ENCODE measurements around the gene AATK.

Gene AATK

DNA sequence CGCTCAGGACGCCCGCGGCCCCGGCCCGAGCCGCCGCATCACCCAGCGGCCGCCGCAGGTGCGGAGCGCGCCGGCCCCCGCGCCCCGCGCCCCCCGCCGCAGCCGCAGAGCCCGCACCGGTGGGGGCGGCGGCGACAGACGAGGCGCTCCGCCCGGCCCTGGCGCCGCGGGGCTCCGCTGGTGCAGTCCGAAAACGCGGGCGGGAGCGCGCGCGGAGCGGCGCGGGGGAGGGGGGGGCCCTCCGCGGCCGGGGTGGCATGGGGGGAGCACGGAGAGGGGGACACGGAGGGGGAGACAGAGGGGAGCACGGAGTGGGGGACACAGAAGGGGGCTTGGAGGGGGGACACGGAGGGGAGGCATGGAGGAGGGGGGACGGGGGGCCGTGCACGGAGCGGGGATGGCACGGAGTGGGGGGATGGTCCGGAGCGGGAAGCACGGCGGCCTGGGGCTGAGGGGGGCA, at the start of gene AATK:
TSS of gene AATK (minus strand) at position 189 of the 460 bp plus-strand sequence. CDS start 229 bp downstream, outside the sequence.
- no peak for DNase-seq (ENCODE audit: low read depth in 1 of 2, low spot score in 1 of 2)

GRCh38 chr17:81213978-81214377, 48.0 kb upstream of the AATK start:
- DNase-seq (ENCODE audit: low read depth in 1 of 2, low spot score in 1 of 2): no peak

- no peak for DNase-seq (ENCODE audit: low read depth in 1 of 2, low spot score in 1 of 2)
Observed at GRCh38 chr17:81212365-81212764, 46.3 kb upstream of the AATK start.

- no peak for DNase-seq (ENCODE audit: low read depth in 1 of 2, low spot score in 1 of 2)
Observed at GRCh38 chr17:81210868-81211267, 44.8 kb upstream of the AATK start.

DNA sequence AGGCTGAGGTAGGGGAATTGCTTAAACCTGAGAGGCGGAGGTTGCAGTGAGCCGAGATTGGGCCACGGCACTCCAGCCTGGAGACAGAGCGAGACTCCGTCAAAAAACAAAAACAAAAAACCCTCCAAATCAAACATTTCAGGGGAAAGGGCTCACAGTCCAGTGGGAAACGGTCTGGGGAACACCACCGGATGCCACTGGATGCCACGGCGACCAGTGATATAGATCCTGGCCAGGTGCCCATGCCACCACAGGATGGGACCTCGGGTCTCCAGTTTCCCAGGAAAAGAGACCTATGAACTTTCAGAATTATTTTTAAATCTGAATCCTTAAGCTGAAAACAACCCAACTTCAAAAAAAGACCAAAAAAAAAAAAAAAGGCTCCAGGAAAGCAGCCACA, 44.4 kb upstream of the AATK start:
- DNase-seq (ENCODE audit: low read depth in 1 of 2, low spot score in 1 of 2): no peak

DNA sequence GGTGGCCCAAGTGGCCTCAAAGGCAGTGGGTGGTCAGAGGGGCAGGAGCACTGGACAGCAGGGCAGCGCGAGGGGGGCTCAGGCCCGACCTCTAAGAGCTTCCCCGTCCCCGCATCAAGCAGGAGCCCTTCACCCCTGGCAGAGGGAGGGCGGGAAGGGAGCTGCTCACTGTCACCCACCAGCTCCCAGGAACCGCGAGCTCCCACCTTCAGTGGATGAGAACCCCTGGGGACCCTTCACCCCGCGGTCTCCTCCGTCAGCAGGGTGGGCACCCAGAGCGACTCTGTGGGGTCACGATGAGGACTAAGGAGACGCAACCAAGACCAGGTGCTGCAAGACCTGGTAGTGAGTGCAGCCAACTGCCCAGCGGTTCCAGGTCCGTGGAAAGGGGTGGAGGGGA, 43.1 kb upstream of the AATK start:
- no peak for DNase-seq (ENCODE audit: low read depth in 1 of 2, low spot score in 1 of 2)

DNA sequence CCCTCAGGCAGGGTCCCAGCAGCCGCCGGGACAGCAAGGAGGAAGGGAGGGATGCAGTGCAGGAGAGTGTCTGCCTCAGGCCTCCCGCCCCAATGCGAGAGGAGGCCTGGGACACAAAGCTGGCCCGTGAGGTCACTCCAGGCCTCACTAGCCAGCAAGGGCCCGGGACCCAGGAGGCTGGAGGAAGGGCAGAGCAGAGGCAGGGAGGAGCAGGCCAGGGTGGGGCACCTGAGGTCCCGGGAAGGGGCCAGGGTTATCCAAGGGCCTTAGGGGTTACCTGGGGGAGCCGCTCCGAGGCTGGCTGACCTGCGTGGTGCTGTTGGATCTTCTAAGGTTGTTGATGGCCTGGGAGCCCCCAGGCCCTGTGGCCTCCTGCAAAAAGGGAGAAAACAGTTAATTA, 42.6 kb upstream of the AATK start:
- DNase-seq (ENCODE audit: low read depth in 1 of 2, low spot score in 1 of 2): no peak

DNA sequence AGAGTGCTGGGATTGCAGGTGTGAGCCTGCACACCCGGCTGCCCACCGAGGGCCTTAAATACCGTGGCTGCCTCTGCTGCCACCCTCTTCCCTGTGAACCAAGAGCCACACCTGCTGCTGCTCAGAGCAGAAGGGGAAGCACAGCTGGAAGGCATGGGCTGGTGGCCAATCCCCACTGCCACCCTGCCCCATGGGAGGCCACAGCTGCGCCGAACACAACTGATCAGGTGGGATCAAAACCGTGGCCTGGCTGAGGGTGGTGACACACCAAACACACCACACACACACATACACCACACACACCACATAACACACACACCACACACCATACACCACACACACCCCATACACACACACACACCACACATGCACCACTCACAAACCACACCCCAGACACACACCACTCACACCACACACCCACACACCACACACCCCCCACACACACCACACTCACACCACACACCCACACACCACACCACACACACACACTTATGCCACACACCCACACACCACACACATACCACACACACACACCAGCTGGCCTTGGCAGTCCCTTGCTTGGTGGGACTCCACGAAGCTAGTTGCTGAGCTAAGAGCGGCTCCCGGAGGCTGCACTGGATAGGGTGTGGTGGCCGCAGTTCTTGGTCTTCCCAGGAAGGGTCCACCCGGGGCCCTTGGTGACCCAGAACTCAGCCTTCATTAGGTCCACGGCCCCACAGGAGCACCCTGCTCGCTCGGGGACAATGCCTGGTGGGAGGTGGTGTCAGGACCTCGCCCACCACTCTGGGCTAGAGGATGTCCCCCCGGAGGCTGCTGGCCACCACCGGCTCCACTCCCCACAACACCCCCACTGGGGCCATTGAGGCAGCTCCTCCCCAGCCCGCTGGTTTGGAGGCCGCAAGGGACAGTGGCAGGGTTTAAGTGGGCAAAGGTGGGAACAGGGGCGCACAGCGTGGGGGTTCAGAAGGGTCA, 41.9 kb upstream of the AATK start:
- no peak for DNase-seq (ENCODE audit: low read depth in 1 of 2, low spot score in 1 of 2)

DNA sequence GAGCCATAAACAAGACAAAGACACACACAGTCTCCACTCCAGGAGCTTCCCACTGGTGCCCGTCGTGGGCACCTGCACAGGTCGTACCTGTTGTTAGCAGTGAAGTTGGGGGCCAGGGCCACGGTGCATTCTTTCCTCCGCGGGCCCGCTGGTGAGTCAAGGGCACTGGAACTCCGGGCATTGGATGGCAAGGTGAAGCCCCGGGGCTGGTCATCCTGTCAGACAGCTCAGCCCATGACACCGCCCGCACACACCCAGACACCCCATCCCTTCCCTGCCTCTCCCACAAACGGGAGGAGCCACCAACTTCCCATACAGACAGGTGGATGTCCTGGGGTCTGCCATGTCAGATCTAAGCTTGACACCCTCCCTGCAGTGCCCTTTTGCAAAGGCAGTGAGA, 40.6 kb upstream of the AATK start:
- no peak for DNase-seq (ENCODE audit: low read depth in 1 of 2, low spot score in 1 of 2)

GRCh38 chr17:81206166-81206565, 40.1 kb upstream of the AATK start:
- DNase-seq (ENCODE audit: low read depth in 1 of 2, low spot score in 1 of 2): no peak

DNA sequence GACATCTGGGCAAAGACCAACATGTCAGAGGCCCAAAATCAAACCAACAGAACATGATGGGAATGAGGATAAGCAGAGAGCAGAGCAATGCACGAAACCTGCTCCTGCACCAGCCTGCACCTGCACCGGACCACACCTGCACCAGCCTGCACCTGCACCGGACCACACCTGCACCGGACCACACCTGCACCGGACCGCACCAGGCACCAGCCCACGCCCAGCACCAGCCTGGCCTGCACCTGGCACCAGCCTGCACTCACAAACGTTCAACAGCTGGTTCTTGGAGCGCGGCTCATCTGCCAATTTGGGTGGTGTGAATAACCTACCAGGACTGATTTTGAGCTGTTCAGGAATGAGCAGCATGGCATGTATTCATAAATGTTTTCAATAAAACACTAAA, 38.6 kb upstream of the AATK start:
- no peak for DNase-seq (ENCODE audit: low read depth in 1 of 2, low spot score in 1 of 2)

- DNase-seq (ENCODE audit: low read depth in 1 of 2, low spot score in 1 of 2): no peak
Observed at GRCh38 chr17:81203136-81203535, 37.1 kb upstream of the AATK start.

DNA sequence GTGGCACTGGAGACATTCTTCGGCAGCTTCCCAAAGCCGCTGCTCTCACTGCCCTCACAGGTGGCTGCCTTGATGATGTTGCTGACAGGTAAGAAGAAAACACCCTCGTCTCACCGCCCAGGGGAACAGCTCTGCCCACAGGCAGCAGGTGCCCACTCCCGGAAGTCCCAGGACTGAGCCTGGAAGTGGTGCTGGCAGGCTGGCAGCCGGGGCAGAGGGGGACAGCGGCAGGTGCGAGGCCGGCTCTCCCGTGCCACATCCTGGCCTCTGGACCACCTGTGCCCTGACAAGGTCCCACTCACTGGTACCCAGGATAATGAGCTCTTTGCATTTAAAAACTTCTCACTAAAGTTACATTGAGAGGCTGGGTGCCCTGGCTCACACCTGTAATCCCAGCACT, 36.3 kb upstream of the AATK start:
- DNase-seq (ENCODE audit: low read depth in 1 of 2, low spot score in 1 of 2): no peak

DNA sequence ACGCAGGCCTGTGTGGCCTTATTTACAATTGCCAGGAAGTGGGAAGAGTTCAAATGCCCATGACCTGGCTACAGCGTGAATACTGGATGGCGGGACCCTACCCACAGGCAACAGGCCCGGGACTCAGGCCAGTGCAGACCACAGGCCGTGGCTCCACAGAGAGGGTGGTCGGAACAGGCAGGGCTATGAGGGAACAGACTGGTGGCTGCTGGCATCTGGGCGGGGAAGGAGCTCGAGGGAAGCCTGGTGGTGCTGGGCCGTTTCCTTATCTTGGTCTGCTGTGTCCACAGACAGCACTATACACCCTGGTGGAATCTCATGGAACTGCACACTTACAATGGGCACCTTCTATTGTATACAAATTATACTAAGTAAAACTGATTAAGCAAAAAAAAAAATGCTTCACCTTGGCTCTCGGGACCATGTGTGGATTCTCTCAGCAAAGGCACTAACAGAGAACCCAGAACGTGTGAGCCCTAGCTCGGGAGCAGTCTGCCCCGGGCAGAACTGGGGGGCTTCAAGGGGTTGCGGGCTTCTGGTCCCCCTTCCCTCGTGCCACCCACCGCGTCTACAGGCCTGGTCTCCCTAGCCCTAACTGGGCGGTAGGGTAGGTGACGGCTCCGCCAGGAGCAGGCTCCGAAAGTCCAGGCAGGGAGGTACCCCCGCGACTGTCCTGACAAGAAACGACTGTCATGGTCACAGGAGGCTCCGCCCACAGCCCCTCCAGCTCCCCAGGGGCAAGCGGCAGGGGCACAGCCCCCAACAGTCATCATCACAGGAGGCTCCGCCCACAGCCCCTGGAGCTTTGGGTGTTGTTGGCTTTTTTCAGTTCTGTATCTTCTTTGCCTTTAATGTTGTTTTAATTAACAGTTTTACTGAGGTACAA, 34.9 kb upstream of the AATK start:
- DNase-seq (ENCODE audit: low read depth in 1 of 2, low spot score in 1 of 2): no peak

DNA sequence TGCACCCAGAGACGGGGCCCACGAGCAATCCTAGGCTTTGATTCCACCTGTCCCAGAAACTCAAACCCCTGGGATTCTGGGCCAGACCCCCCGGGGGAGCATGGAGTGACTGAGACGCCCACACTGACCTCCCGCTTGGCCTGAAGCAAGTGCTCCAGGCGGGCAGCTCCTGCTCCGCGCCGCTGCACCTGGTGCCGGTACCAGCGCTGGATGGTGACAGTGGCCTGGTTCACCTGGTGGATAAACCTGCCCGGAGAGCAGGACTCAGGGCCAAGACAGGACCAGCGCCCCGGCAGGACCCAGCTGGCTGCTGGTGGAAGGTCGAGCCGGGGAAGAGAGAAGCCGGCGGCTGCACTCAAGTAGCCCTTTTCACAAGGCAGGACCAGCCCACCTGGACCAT, 34.2 kb upstream of the AATK start:
- DNase-seq (ENCODE audit: low read depth in 1 of 2, low spot score in 1 of 2): no peak

DNA sequence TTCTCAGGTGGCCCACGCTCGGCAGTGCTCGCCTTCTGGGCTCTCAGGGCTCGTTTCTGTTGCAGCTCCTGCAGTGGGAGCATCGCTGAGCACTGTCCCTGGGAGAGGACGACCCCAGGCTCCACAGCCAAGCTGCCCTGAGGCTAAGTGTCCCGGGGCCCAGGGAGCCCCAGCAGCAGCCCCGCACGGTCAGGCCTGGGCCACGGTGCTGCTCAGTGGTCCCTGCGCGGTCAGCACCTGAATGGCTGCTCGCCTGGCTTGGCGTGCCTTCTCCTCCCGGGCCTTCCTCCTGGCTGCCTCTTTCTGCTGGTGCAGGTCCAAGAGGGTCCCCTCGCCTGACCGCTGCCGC, 33.4 kb upstream of the AATK start:
- no peak for DNase-seq (ENCODE audit: low read depth in 1 of 2, low spot score in 1 of 2)

- no peak for DNase-seq (ENCODE audit: low read depth in 1 of 2, low spot score in 1 of 2)
Observed at GRCh38 chr17:81198826-81199481, 32.9 kb upstream of the AATK start.

DNA sequence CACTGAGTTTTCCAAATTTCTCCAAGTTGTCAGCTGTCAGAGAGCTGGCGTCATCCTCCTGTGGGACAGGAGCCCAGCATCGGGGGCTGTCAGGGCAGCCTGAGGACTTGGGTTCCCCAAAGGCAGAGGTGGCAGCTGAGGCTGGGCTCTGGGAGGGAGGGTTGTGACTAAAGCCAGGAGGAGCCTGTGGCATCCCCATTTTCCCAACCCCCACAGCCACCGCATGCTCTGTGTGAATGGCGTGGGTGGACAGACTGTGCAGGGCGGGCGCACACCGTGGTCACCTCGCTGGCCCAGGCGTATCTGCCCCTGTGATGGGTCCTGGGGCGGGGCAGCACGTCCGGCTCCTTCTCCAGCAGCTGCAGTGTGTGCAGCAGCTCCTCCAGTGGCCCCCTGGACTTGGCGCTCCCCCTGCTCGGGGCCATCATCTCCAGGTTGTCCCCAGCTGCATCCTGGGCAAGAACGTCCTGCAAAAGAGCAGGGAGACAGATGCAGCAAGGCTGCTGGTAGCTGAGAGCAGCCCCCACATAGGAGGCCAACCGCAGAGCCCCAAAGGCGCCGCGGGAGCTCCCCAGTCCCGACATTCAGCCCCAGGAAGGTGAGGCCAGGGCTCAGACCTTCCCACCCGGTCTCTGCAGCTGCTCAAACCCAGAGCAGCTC, 31.9 kb upstream of the AATK start:
- DNase-seq (ENCODE audit: low read depth in 1 of 2, low spot score in 1 of 2): no peak

DNA sequence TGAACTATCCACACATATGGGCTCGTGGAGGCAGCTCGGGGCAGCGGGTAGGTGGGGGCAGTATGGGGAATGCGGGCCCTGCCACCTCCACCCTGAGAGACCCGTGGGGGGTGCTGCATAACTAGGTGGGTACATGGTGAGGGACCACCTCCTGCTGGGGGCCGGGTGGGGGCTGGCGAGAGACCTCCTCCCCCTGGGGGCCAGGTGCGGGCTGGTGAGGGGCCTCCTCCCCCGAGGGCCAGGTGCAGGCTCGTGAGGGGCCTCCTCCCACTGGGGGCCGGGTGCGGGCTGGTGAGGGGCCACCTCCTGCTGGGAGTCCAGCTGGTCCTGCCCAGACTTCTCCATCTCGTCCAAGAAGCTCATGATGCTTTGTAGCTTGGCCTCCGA, 31.4 kb upstream of the AATK start:
- DNase-seq (ENCODE audit: low read depth in 1 of 2, low spot score in 1 of 2): no peak

GRCh38 chr17:81196505-81197408, 30.7 kb upstream of the AATK start:
- DNase-seq (ENCODE audit: low read depth in 1 of 2, low spot score in 1 of 2): no peak

Data from activated T-helper 1 cell treated with anti-CD3 and anti-CD28 coated beads, Interleukin-2, amount 50 U/mL, for 16 hours (primary cell).